22Rv1 (cell line): ENCODE data around the gene TMEM63B.

Experiments used
- ZFX ChIP-seq: fragments of 450-650 bp; IDR thresholded peaks from 2 replicates; pipeline ENCODE4 v1.6.1; 2017; ENCODE audit warnings: antibody characterized with exemption, borderline replicate concordance
- TF ChIP-seq, protein P1 (sequence below): fragments of 450-650 bp; IDR thresholded peaks from 2 replicates; pipeline ENCODE4 v1.5.1; 2017; ENCODE audit warnings: mild to moderate bottlenecking

DNA sequence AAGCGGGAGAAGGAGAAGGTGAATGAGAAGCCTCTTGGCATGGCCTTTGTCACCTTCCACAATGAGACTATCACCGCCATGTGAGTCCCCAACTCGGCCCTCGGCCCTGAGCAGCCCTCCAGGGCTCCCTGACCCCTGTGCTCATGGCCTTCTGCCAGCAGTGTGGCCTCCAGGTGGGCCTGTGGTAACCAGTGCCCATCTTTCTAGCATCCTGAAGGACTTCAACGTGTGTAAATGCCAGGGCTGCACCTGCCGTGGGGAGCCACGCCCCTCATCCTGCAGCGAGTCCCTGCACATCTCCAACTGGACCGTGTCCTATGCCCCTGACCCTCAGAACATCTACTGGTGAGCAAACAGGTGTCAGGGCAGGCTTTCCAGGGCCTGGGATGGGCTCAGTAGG, 21.0 kb downstream of the TMEM63B start:
- TF ChIP-seq, protein P1, sequence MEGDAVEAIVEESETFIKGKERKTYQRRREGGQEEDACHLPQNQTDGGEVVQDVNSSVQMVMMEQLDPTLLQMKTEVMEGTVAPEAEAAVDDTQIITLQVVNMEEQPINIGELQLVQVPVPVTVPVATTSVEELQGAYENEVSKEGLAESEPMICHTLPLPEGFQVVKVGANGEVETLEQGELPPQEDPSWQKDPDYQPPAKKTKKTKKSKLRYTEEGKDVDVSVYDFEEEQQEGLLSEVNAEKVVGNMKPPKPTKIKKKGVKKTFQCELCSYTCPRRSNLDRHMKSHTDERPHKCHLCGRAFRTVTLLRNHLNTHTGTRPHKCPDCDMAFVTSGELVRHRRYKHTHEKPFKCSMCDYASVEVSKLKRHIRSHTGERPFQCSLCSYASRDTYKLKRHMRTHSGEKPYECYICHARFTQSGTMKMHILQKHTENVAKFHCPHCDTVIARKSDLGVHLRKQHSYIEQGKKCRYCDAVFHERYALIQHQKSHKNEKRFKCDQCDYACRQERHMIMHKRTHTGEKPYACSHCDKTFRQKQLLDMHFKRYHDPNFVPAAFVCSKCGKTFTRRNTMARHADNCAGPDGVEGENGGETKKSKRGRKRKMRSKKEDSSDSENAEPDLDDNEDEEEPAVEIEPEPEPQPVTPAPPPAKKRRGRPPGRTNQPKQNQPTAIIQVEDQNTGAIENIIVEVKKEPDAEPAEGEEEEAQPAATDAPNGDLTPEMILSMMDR = no peak
- no peak for TF ChIP-seq ZFX
